Measurements from ENCODE around the gene FBLL1. TPM values are rescaled to one million over a fixed set of nuclear protein-coding genes. Genes with fewer than 3 reads are reported as not detected.

The FBLL1 gene
- total and polyA plus RNA-seq, 2 of the 4 experiments (the other 2 are of a cell fraction), result 0.18 to 0.29 TPM

DNA sequence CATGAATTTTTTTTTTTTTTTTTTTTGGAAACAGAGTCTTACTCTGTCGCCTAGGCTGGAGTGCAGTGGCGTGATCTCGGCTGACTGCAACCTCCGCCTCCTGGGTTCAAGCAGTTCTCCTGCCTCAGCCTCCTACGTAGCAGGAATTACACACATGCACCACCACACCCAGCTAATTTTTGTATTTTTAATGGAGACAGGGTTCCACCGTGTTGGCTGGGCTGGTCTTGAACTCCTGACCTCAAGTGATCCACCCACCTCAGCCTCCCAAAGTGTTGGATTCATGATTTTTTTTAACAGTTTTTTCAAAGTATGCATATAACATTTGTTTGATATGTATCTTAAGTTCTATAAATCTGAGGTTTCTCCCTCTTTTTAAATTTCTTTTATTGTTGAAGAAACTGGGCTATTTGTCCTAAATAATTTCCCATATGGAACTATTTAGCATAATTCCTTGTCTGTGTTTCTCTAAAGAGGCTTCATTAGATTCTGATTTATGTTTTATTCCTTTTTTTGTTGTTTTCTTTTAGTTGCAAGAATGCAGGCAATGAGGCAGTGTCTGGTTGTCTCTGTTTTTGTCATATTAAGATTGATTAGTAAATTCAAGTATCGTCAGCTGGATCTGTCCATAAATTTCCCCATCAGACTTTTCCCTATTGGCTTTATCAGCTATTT lies 26.4 kb upstream of the FBLL1 start:
- WGBS, 2 experiments (ENCODE audit: extremely low coverage in 2 of 2, insufficient read length in 1 of 2), result no CpG with 5 or more reads among the region's 7 CpGs
- dilution Hi-C loops (cut with HindIII; ENCODE audit: low sequenced_read_pairs, unreplicated experiment), result no loop called here
- no TSS peak for BruUV-seq (replicated peaks)
- Histone ChIP-seq H2BK5ac (ENCODE audit: low read depth, low read length, poor library complexity, severe bottlenecking) (no peak overlapping the region), H2AK9ac (replicated peaks; ENCODE audit: low read depth, low read length, poor library complexity) (no peak overlapping the region), H3K14ac (replicated peaks; ENCODE audit: low read depth, low read length) (no peak overlapping the region), H3K27me3 (ENCODE audit: control insufficient read depth, insufficient read depth, low read length) (no peaks in the 10 kb centered on the region), H4K20me1 (ENCODE audit: insufficient read depth, low read length) (no peaks in the 10 kb centered on the region), H3K18ac (ENCODE audit: low read depth, low read length) (no peak overlapping the region), H4K8ac (ENCODE audit: low read depth in 2 of 2, low read length in 2 of 2) (no peak overlapping the region), H3K23ac (ENCODE audit: low read depth, low read length) (no peak overlapping the region), H2BK20ac (ENCODE audit: low read depth, low read length) (no peak overlapping the region), H4K91ac (ENCODE audit: insufficient read depth, low read depth, low read length) (no peak overlapping the region), H3K9me3 (ENCODE audit: control insufficient read depth, insufficient read depth, low read length) (no peaks in the 10 kb centered on the region), H2BK120ac (ENCODE audit: low read depth, low read length) (no peak overlapping the region), H3K79me1 (ENCODE audit: low read depth in 1 of 2, low read length in 2 of 2) (peaks cover 5 to 10% of the 10 kb centered on the region in 2 experiments; a peak in 3 of 4 replicates), H3K4me2 (ENCODE audit: low read depth, low read length) (no peak overlapping the region), H3K36me3 (ENCODE audit: control insufficient read depth, insufficient read depth, low read length) (peaks cover 42% of the 10 kb centered on the region), H3K9ac (ENCODE audit: low read depth, low read length) (no peak overlapping the region), H2BK15ac (ENCODE audit: low read depth, low read length) (no peak overlapping the region), H3K4me3 (ENCODE audit: insufficient read depth, low read depth, low read length) (no peak overlapping the region), H2AK5ac (ENCODE audit: low read depth, low read length) (no peak overlapping the region), H4K5ac (ENCODE audit: low read depth, low read length) (no peak overlapping the region), H3K27ac (ENCODE audit: insufficient read depth, low read length) (no peak overlapping the region), H3K56ac (ENCODE audit: extremely low read depth, insufficient read depth, low read length) (no peak overlapping the region), H3K9me1 (ENCODE audit: insufficient read depth, low read length) (no peaks in the 10 kb centered on the region), H3K4me1 (ENCODE audit: control insufficient read depth, insufficient read depth, low read length) (no peaks in the 10 kb centered on the region), H2AFZ (replicated peaks; ENCODE audit: low read length, poor library complexity) (no peak overlapping the region), H3K4ac (ENCODE audit: low read depth, low read length) (no peak overlapping the region)
- in situ Hi-C loops (cut with MboI; ENCODE audit: low sequenced_read_pairs), result no loop called here
- intact Hi-C loops (cut with micrococcal nuclease), result no loop called here
- ATAC-seq (ENCODE audit: low read depth) (no peak), DNase-seq (no peak)
- TF ChIP-seq FOS (IDR thresholded peaks at IDR 0.05; ENCODE audit: low read depth, low read length) (no peak), MAFK (IDR thresholded peaks at IDR 0.05; ENCODE audit: low read depth, low read length) (no peak), NFE2L2 (IDR thresholded peaks at IDR 0.05; ENCODE audit: low read depth, low read length) (no peak), POLR2A (IDR thresholded peaks at IDR 0.05; ENCODE audit: low read depth, low read length) (no peak), RAD21 (IDR thresholded peaks at IDR 0.05; ENCODE audit: low read length) (no peak), MXI1 (IDR thresholded peaks at IDR 0.05; ENCODE audit: borderline replicate concordance, low read depth, low read length) (no peak)
- TF ChIP-seq, protein P1, sequence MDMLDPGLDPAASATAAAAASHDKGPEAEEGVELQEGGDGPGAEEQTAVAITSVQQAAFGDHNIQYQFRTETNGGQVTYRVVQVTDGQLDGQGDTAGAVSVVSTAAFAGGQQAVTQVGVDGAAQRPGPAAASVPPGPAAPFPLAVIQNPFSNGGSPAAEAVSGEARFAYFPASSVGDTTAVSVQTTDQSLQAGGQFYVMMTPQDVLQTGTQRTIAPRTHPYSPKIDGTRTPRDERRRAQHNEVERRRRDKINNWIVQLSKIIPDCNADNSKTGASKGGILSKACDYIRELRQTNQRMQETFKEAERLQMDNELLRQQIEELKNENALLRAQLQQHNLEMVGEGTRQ (IDR thresholded peaks at IDR 0.05; ENCODE audit: low read depth, low read length), result no peak
- TF ChIP-seq, protein P2, sequence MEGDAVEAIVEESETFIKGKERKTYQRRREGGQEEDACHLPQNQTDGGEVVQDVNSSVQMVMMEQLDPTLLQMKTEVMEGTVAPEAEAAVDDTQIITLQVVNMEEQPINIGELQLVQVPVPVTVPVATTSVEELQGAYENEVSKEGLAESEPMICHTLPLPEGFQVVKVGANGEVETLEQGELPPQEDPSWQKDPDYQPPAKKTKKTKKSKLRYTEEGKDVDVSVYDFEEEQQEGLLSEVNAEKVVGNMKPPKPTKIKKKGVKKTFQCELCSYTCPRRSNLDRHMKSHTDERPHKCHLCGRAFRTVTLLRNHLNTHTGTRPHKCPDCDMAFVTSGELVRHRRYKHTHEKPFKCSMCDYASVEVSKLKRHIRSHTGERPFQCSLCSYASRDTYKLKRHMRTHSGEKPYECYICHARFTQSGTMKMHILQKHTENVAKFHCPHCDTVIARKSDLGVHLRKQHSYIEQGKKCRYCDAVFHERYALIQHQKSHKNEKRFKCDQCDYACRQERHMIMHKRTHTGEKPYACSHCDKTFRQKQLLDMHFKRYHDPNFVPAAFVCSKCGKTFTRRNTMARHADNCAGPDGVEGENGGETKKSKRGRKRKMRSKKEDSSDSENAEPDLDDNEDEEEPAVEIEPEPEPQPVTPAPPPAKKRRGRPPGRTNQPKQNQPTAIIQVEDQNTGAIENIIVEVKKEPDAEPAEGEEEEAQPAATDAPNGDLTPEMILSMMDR (conservative IDR thresholded peaks at IDR 0.05; ENCODE audit: low read depth, low read length), result no peak
- POLR2A ChIA-PET (ENCODE audit: unreplicated experiment), result no interaction called here
- CTCF ChIA-PET, result no interaction called here
